Measurements from ENCODE around the gene HCRTR1. TPM values are rescaled to one million over a fixed set of nuclear protein-coding genes. Genes with fewer than 3 reads are reported as not detected.

HCRTR1 gene
- polyA plus RNA-seq (ENCODE audit: insufficient read depth in 1 of 5, insufficient read length in 5 of 5, low replicate concordance in 1 of 5) = under 1 TPM in 4 of 5 donors, not detected in 1; 0.09 to 0.26 (median 0.10) TPM
- long read RNA-seq, donor 1 = 0 reads
- long read RNA-seq, donor 2 = 0 reads
- long read RNA-seq, donor 3 = 0 reads
- long read RNA-seq, donor 4 = 0 reads
- long read RNA-seq, donor 5 = 0 reads
- long read RNA-seq, donor 6 = 0 reads
- long read RNA-seq, donor 7 = 0 reads
- long read RNA-seq, donor 8 = 0 reads

DNA sequence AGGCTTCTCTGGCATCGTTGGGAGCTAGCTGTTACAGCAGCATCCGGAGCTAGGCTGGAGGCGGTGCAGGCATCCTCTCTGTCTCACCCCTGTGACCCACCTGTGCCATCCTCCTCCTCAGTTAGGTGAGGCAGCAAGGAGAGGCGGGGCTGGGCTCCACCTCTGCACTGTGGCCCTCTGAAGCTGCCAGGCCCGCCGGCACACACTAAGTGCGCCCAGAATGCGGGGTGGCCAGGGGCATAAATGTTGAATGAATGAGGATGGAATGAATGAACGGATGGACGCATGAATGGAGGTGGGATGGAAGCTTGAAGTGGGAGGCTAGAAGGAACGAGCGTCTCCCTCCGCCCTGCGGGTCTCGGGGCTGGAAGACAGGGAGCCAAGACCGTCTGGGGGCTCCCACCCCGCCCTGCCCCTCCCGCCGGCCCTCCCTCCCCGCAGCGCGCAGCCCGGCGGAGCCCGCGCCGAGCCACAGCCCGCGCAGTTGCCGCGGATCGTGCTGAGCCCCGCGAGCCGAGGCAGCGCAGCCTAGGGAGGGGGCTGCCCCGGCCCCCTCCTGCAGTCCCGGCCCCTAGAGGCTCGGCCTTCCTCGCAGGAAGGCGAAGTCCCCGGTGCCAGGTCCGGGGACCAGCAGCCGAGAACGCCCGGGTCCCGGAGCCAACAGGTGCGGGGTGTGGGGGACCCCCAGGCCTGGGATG, at the start of gene HCRTR1:
HCRTR1 (plus strand) TSS at position 472 of the 698 bp plus-strand sequence. CDS start 1,504 bp downstream, outside the sequence.
- no peak for DNase-seq

DNA sequence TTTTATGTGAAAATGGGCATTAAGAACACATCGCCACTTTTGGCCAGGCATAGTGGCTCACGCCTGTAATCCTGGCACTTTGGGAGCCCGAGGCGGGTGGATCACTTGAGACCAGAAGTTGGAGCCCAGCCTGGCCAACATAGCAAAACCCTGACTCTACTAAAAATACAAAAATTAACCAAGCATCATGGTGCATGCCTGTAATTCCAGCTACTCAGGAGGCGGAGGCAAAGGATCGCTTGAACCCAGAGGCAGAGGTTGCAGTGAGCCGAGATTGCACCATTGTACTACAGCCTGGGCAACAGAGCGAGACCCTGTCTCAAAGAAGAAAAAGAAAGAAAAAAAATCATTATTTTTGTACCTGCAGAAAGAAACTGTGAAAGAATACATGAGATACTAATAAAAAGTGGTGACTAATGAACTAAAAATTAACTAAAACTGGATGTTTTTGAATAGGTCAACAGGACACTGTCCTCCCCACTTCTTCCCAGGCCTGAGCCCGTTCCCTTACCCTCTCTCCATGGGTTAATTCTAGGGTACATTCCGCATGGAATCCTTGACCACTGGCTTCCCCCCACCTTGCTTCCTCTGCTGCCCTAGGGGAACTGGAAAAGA, 49.4 kb upstream of the HCRTR1 start:
- DNase-seq = no peak

DNA sequence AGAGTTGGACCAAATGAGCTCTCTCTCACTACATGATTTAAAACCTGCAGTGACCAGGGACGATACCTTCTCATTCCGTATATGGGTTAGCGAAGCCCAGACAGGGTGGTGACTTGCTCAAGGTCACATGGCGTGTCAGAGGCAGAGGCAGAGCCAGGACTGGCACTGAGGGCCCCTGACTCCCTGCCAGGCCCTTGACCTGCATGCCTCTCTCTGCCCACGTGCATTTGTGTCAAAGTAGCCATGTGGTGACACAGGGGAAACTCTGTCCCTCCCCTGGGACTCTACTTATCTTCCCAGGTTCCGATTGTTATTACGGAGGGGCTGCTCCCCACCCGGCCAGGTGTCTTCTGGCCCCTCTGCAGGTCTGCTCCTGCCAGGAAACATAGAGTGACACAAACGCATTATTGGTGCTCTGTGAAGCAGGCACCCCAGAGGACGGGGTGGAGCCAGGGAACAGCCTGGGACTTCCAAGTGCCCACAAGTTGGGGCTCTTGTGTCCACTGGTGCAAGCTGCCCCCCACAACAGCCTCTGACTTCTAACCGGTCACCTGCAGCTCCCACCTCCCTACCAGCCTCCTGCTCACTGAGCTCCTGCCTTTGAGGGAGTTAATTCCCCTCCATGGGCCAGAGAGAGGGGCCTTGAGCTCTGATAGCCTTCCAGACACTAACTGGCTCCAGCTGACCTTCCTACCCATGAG, 48.4 kb upstream of the HCRTR1 start:
- no peak for DNase-seq

DNA sequence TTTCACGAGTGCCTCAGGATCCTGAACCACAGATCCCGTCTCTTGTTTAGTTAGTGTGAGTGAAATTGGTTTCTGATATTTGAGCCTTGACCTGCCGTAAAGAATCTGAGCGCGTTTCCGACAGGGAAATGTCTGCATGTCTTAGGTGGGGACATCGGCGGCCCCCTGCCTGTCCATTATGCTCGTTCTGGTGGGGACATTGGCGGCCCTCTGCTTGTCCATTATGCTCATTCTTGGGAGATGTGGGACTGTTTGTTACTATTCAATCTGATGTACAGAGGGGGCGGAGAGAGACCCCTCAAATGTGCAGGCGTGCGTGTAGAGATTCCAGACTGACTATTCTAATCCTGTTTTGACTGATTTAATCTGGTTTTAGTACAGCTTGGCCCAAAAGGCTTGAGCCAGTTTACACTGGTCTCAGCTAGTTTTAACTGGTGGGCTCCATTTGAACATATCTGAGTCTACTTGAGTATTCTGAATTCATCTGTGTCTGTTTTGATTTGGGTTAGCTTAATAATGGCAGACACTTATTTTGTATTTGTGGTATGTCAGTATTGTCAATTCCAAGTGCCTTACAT, 47.8 kb upstream of the HCRTR1 start:
- DNase-seq = no peak

DNA sequence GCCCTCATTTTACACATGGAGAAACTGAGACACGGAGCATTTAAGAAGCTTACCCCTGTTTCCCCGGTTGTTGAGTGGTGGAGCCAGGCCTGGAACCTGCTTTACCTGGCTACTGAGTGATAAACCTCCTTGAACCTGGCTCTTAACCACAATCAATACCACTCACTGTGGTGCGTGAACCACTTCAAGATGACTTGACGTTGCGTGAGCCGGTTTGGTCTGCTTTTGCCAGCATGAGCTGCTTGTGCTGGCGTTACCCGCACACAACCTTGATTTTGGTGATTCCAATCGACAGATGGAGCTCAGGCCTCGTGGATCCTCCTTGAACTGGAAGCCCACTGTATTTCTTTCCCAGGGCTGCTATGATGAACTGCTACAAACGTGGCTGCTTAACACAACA, 47.3 kb upstream of the HCRTR1 start:
- DNase-seq = no peak

DNA sequence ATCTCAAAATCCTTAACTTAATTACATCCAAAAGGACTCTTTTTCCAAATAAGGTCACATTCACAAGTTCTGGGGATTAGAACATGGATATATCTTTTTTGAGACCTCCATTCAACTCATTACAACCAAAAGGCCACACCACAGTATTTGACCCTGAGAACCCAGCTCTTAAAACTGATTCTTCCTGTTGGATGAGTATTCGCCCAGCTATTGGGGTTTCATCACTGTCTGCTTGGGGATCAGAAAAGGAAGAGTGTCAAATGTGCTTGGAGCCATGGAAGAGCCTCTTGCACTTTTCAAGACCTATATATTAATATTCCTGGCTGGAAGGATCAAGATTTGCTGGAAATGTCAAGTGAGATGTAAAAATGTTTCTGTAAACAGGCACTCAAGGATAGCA, 46.6 kb upstream of the HCRTR1 start:
- no peak for DNase-seq

DNA sequence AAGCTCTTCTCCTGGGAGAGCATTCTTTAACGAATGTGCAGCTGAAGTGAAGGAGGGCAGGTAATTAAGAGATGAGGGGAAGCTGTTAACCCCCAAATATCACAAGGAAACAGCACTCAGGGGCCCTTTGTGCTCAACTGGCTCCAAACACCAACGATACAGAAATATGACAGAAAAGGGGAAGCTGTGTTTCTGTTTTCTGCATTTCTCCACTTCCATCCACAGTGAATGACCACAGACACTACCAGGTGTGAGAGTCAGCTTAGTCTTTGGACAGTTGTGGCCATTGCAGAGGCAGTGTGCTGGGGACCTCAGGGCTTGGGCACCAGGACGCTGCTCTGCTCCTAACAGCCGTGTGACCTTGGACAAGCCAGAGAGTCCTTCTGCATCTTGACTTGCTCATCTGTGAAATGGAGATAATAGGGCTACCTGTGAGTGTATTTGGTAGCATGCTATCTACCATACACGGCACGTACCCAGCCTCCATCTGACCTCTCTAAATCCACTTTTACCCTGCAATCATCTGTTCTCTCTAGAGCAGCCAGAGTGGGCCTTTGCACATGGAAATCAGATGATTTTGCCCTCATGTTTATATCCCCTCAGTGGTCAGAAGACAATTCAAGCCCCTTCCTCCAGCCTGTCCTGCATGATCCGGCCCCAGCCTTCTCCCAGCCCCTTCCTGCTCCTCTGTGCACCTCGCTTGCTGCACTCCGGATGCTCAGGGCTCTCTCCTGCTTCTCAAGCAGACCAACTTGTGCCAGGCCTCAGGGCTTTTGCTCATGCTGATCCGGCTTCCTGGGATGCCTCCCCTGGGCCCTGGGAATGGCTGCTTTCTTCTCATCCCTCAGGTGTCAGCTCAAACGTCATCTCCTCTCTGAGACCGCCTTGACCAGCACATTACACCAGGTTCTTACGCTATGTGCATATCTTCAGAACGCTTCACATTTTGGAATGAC, 45.9 kb upstream of the HCRTR1 start:
- no peak for DNase-seq

DNA sequence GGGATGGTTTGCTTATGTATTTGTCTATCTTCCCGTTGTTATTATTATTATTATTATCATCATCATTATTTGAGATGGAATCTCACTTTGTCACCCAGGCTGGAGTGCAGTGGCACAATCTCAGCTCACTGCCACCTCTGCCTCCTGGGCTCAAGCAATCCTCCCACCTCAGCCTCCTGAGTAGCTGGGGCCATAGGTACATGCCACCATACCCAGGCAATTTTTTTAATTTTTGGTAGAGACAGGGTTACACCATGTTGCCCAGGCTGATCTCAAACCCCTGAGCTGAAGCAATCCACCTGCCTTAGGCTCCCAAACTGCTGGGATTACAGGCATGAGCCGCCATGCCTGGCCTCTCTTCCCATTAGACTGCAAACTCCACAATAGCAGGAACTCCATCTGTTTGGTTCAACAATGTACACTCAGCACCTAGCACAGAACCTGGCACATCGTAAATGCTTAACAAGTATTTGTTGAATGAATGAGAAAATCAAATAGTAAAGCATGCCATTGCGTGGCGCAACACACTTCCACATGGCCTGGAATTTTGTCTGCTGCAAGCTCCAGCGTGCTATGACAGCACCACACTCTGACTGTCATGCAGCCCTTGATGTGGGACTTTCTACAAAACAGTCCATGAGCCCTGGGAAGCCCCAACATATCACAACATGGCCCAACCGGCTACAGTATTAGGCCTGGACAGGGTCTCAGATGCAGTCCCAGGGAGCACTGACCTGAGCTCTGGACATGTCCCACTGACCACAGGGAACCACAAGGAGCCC, 45.0 kb upstream of the HCRTR1 start:
- no peak for DNase-seq

DNA sequence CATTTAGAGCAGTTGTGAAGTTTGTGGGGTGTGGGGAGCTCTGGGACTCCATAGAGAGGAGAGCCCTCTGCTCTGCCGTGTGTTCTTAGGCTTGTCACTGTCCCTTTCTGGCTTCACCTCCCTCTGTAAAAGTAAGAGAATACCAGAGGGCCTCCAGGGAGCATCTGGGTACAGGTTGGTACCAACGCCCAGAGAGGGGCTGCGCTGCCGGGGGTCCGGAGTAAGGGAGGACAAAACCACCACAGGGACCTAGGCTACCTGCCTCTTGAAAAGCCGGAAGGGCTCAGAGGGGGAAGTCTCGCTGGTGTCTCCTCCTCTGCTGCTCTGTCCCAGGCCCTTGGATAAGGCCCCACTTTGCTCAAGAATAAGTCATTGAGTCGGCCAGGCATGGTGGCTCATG, 44.2 kb upstream of the HCRTR1 start:
- DNase-seq = no peak

DNA sequence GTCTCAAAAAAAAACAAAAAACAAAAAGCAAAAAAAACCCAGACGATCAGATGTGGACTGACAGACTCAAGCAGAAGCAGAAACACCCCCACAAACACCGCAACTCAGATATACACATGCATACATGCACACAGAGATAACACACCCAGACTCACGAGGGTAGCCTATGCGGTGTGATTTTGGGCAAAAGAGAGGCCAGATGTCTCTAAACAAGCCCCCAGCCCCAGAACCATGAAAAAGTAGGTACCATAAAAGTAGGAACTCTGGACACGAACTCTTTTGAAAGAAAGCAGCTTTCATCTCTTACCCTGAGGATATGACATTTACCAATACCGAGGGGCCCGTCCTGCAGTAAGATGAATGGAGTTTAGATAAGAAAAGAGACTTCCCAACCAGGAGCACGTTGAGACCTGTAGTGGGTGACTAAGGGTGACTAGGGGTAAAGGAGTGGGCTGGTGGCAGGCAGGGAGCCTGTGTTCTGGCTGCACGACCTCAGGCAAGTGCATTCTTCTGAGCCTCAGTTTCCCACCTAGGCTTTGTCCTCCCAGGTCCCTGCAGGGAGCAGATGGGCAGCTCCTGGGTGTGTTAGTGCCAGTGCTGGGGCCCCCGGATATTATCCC, 42.6 kb upstream of the HCRTR1 start:
- no peak for DNase-seq

DNA sequence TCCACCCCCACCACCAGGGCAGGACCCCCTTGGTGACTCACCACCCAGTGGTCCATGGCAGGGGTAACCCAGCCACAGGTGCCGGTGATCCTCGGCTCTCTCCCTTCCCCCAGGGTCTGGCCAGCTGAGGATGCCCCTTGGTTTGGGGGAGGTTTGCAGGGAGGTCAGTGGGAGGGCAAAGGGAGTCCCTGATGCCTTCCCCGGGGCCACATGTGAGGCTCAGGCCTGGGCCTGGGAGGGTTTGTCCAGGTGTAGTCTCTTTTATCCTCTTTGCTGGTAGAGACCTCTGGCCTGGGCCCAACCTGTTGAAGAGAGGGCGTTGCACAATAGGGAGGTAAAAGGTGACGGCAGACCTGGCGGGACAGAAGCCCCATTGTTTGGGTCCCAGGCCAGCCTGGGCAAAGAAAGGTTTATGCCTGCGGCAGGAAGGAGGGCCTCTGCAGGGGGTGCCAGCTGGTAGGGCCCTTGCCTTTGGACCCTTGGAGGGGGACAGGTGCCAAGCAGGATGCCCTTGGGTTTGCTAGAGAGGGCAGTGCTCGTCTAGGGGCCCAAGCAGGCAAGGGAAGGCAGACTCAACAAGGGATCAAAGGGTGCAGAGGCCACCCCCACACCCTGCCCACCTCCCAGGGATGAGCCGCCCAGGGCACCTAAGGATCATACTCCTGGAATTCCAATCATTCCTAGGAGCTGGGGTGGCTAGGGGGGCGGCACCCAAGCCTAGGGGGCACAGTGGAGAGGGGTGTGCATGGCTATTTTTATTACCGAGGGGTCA, 41.9 kb upstream of the HCRTR1 start:
- no peak for DNase-seq

DNA sequence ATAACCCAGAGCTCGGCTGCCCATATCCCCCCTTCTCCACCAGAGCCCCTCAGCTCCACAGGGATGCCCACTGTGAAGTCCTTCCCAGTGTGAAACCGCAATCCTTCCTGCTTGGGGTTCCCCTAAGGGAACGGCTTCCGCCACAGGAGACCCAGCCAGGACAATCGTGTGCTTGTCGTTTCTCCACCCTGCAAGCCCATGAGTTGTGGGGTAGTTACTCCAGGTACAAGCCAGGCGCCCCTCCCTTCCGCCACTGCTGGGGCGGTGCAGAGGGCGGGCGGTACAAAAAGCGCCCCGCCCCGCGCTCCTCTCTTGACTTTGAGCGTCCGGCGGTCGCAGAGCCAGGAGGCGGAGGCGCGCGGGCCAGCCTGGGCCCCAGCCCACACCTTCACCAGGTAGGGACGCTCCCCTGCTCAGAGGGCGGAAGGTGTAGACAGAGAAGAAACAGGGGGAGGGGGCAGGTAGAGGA, 41.3 kb upstream of the HCRTR1 start, which contains the start of gene TINAGL1:
TINAGL1 (plus strand) TSS at position 315 of the 469 bp plus-strand sequence. CDS start 634 bp downstream, outside the sequence.
- DNase-seq = no peak

DNA sequence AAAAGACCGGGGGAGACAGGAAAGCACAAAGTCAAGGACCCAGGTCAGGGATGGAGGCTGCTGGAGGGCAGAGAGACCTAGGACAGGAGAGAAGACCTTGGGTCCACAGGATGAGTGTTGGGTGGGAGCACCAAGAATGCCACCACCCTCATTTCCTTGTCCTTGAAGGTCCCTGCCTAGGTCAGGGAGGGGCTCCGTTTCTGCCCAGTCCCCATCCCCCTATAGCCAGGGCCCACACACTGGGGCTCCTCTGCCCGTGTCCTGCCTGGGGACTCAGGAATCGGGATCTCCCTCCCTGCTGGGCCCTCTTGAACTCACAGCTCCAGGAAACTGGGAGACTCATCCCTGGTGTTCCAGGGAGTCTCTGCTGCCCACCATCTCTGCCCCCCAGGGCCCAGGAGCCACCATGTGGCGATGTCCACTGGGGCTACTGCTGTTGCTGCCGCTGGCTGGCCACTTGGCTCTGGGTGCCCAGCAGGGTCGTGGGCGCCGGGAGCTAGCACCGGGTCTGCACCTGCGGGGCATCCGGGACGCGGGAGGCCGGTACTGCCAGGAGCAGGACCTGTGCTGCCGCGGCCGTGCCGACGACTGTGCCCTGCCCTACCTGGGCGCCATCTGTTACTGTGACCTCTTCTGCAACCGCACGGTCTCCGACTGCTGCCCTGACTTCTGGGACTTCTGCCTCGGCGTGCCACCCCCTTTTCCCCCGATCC, 40.6 kb upstream of the HCRTR1 start:
- no peak for DNase-seq

DNA sequence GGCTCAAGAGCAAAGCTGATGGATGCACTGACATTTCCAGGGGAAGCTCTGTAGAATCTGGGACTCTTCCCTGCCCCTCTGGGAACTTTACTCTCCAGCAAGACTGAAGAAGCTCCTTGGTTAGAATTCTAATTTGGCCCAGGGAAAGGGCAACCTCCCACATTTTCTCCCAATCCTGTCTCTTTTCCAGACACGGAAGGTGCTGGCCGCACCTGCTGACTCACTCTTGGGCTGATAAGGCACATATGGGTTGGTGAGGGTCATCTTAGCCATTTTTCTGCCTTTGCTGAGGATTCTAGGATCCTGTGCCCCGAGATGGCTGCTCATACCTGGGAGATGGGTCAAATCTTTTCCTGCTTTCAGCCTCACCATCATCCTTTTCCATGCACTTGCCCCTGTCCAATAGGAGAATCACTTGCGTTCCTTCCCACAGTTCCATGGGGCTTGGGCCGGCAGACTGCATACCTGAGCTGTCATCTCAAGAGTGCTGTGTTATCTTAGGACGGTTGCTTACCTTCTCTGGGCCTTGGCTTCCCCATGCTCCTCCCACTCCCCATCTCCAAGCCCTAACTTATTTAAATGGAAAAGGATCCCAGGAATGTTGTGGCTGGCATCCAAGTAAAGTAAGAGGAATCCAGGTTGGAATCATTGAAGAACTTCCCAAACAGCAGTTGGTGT, 39.8 kb upstream of the HCRTR1 start:
- DNase-seq = no peak

DNA sequence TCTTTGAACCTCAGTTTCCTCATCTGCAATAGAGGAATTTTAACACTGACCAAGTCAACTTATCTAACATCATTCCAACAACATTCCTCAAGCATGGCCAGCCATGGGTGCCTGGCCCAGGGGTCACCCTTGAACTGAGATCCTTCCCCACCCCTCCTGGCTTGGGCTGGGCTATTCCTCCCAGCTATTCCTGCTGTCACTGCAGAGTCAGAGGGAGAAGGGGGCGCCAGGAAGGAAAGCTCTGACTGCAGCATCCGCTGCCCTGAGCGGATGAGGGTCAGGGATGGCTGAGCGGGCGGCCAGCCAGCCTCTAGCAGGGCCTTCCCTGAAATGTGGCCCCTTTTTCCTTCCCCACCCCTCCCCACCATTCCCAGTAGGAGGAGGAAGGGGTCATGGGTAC, 38.1 kb upstream of the HCRTR1 start:
- DNase-seq = no peak

DNA sequence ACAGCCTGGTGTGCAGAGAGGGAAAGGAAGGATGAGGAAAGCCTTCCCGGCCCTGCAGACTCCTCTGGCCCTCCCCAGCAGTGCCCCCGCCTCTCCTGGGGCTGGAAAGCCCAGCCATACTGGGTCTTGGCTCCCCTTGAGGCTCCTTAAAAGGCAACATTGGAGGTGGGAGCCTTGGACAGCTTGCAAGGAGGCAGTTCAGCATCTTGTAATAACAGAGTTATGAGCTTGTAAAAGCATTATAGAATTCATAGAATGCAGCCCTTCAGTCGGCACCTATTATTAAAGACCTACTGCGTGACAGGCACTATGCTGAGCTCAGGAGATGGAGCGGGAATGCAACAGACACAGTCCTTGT, 37.0 kb upstream of the HCRTR1 start:
- DNase-seq = no peak

DNA sequence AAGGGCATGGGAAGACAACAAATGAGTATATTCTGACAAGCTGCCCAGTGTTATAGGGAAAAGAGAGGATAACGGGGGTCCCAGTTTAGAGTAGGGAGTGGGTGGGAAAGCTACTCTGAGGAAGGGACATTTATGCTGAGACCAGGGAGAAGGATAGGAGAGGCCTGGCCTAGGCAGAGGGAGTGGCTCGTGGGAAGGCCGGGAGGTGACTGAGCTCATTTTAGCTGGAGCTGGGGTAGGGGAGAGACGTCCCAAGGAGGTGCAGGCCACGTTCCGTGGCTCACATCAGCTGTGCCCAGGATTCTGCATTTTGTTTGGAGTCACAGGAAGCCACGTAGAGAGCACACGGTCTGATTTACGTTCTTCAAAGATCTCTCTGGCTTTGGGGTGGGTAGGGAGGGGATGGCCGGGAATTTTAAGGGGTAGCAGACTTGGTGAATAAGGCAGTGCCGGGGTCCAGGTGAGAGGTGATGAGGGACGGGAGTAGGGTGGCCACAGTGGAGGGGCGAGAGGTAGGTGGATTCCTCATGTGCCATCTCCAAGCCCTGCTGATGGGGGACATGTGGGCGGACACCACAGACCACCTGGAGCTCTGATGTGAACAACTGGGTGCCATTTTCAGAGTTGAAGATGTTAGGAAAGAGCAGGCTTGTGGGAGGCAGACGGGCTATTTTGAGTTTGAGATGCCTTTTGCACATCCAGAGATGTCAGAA, 36.4 kb upstream of the HCRTR1 start:
- no peak for DNase-seq
